ENCODE data around the gene LTBP4. TPM values are rescaled to one million over a fixed set of nuclear protein-coding genes. Genes with fewer than 3 reads are reported as not detected.
A peak's percentile ranks its signal among the peaks of the same experiment; 100 is the strongest.

LTBP4 gene
- total and polyA plus RNA-seq, 2 donors (not counting 1 experiment from before 2014, with no cell fraction given), result 81.2 to 105 TPM

- DNase-seq (no peak), ATAC-seq (ENCODE audit: low read depth) (no peak)
- H3K79me2 ChIP-seq (ENCODE audit: control insufficient read depth, insufficient read depth, low read length), result no peaks in the 10 kb centered on the region
- Mint-ChIP-seq H3K4me3 (peak overlapping the region; percentile 87), H3K4me1 (peaks cover 68% of the 10 kb centered on the region), H3K27ac (peak overlapping the region; percentile 83), H3K27me3 (peaks cover 17% of the 10 kb centered on the region), H3K9me3 (ENCODE audit: insufficient read depth) (no peaks in the 10 kb centered on the region)
- H3K4me1 ChIP-seq (ENCODE audit: control insufficient read depth in 2 of 2, insufficient read depth in 2 of 2, low read length in 2 of 2), result peaks cover 68 to 74% of the 10 kb centered on the region in 2 donors
- H3K4me2 ChIP-seq (replicated peaks; ENCODE audit: low read depth, low read length, poor library complexity, severe bottlenecking), result peak overlapping the region; percentile 96
- peaks cover 0 to 37% (median 21%) of the 10 kb centered on the region in 4 experiments for H3K27me3 ChIP-seq (replicated peaks in 1 of 4; ENCODE audit: control extremely low read depth in 1 of 4, control insufficient read depth in 3 of 4, insufficient read depth in 4 of 4, low read length in 3 of 4)
- H3K9ac ChIP-seq (ENCODE audit: low read length), result peak overlapping the region; percentile 46
- peak overlapping the region; percentile 68 for H2AFZ ChIP-seq (ENCODE audit: insufficient read depth, low read depth, low read length, poor library complexity, severe bottlenecking)
- intact Hi-C loops (cut with micrococcal nuclease), result loop anchor here (1.0 to 2.0 kb wide), 3 partner anchors 34 to 319 kb away; partner anchors contain the start of gene AKT2
- H3K36me3 ChIP-seq (replicated peaks in 1 of 2; ENCODE audit: control extremely low read depth in 1 of 2, control insufficient read depth in 1 of 2, extremely low read depth in 1 of 2, insufficient read depth in 2 of 2, low read length in 1 of 2), result no peaks in the 10 kb centered on the region
- POLR2A ChIA-PET, result interaction anchor here (0.7 to 3.9 kb wide), 5 partner anchors 9 to 1039 kb away, joined by 3 to 19 read pairs (median 5); no protein-coding TSS in a partner anchor
- no peak for TF ChIP-seq EZH2 (IDR thresholded peaks at IDR 0.05; ENCODE audit: borderline replicate concordance, insufficient read depth, low read depth, low read length, poor library complexity, severe bottlenecking)
- H3K9me3 ChIP-seq (ENCODE audit: control extremely low read depth in 1 of 3, control insufficient read depth in 2 of 3, insufficient read depth in 1 of 3, low read length in 2 of 3), result peaks cover 0 to 22% (median 0%) of the 10 kb centered on the region in 3 donors
- 8% methylated on average over 18 of the region's 18 CpGs for WGBS (ENCODE audit: insufficient coverage)
- no peaks in the 10 kb centered on the region for H4K20me1 ChIP-seq (ENCODE audit: control insufficient read depth, insufficient read depth, low read length, poor library complexity, severe bottlenecking)
- H3K4me3 ChIP-seq (ENCODE audit: control extremely low read depth in 1 of 5, extremely low read depth in 1 of 5, insufficient read depth in 1 of 5, low read depth in 2 of 5, low read length in 4 of 5), result peak overlapping the region in 4 of 5 experiments; percentile 6 to 66 (median 32)
- CTCF ChIA-PET, result interaction anchor here (0.6 to 8.6 kb wide), 16 partner anchors 9 to 464 kb away, joined by 3 to 84 read pairs (median 5); no protein-coding TSS in a partner anchor
- H3K27ac ChIP-seq (ENCODE audit: low read length in 2 of 2), result no peak overlapping the region
These were observed 3.0 kb downstream of the LTBP4 start for GRCh38 chr19:40604171-40604646.

DNA sequence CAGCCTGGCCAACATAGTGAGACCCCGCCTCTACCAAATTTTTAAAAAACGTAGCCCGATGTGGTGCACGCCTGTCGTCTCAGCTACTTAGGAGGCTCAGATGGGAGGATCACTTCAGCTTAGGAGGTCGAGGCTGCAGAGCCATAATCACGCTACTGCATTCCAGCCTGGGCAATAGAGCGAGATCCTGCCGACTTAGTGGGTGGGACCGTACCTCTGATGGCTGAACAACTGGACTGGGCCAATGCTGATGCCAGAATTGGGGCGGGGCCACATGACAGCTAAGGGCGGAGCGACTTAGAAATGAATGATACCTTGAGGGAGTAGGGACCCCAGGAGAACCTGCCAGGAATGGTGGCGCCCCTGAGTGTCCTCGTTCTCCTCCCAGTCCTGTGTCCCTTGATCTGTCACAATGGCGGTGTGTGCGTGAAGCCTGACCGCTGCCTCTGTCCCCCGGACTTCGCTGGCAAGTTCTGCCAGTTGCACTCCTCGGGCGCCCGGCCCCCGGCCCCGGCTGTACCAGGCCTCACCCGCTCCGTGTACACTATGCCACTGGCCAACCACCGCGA, 3.6 kb downstream of the LTBP4 start:
- Histone ChIP-seq H2AFZ (ENCODE audit: insufficient read depth, low read depth, low read length, poor library complexity, severe bottlenecking) (peak overlapping the region; percentile 77), H3K9ac (ENCODE audit: low read length) (peak overlapping the region; percentile 74), H3K4me3 (ENCODE audit: control extremely low read depth in 1 of 5, extremely low read depth in 1 of 5, insufficient read depth in 1 of 5, low read depth in 2 of 5, low read length in 4 of 5) (peak overlapping the region in 4 of 5 experiments; percentile 39 to 77 (median 58)), H3K9me3 (ENCODE audit: control extremely low read depth in 1 of 3, control insufficient read depth in 2 of 3, insufficient read depth in 1 of 3, low read length in 2 of 3) (peaks cover 0 to 21% (median 0%) of the 10 kb centered on the region in 3 donors), H3K27ac (ENCODE audit: low read length in 2 of 2) (peak overlapping the region; percentile 40 to 78), H3K4me1 (ENCODE audit: control insufficient read depth in 2 of 2, insufficient read depth in 2 of 2, low read length in 2 of 2) (peaks cover 65 to 74% of the 10 kb centered on the region in 2 donors), H3K36me3 (replicated peaks in 1 of 2; ENCODE audit: control extremely low read depth in 1 of 2, control insufficient read depth in 1 of 2, extremely low read depth in 1 of 2, insufficient read depth in 2 of 2, low read length in 1 of 2) (no peaks in the 10 kb centered on the region), H3K27me3 (replicated peaks in 1 of 4; ENCODE audit: control extremely low read depth in 1 of 4, control insufficient read depth in 3 of 4, insufficient read depth in 4 of 4, low read length in 3 of 4) (peaks cover 0 to 32% (median 16%) of the 10 kb centered on the region in 4 experiments), H3K4me2 (replicated peaks; ENCODE audit: low read depth, low read length, poor library complexity, severe bottlenecking) (peak overlapping the region; percentile 96), H3K79me2 (ENCODE audit: control insufficient read depth, insufficient read depth, low read length) (no peaks in the 10 kb centered on the region), H4K20me1 (ENCODE audit: control insufficient read depth, insufficient read depth, low read length, poor library complexity, severe bottlenecking) (no peaks in the 10 kb centered on the region)
- DNase-seq (no peak), ATAC-seq (ENCODE audit: low read depth) (no peak)
- WGBS (ENCODE audit: insufficient coverage), result 24% methylated on average over 29 of the region's 29 CpGs
- Mint-ChIP-seq H3K27me3 (peaks cover 11% of the 10 kb centered on the region), H3K4me1 (peaks cover 65% of the 10 kb centered on the region), H3K27ac (peak overlapping the region; percentile 90), H3K9me3 (ENCODE audit: insufficient read depth) (no peaks in the 10 kb centered on the region), H3K4me3 (peak overlapping the region; percentile 85)
- CTCF ChIA-PET, result interaction anchor here (0.9 to 8.6 kb wide), 10 partner anchors 8 to 300 kb away, joined by 3 to 84 read pairs (median 8); no protein-coding TSS in a partner anchor
- POLR2A ChIA-PET, result interaction anchor here (0.7 to 3.9 kb wide), 10 partner anchors 8 to 1302 kb away, joined by 3 to 19 read pairs (median 4); partner anchors contain the start of genes BLVRB and RAB4B
- intact Hi-C loops (cut with micrococcal nuclease), result loop anchor here (1.0 to 2.0 kb wide), 5 partner anchors 9 to 320 kb away; partner anchors contain the start of gene AKT2
- no peak for TF ChIP-seq EZH2 (IDR thresholded peaks at IDR 0.05; ENCODE audit: borderline replicate concordance, insufficient read depth, low read depth, low read length, poor library complexity, severe bottlenecking)
- TF ChIP-seq CTCF (IDR thresholded peaks at IDR 0.05), result no peak
